ENCODE measurements around the gene MMP24OS.

Gene MMP24OS

GRCh38 chr20:35237486-35237885, 40.4 kb downstream of the MMP24OS start:
- Histone ChIP-seq H3K36me3 (ENCODE audit: control insufficient read depth, insufficient read depth, low read length) (peaks cover 8% of the 10 kb centered on the region), H3K4me3 (ENCODE audit: insufficient read depth, low read depth, low read length, poor library complexity, severe bottlenecking) (no peak overlapping the region), H3K27ac (ENCODE audit: insufficient read depth, low read length, poor library complexity, severe bottlenecking) (no peak overlapping the region), H3K27me3 (replicated peaks; ENCODE audit: control insufficient read depth, insufficient read depth, low read length, poor library complexity, severe bottlenecking) (no peaks in the 10 kb centered on the region), H3K4me1 (ENCODE audit: control insufficient read depth, insufficient read depth, low read length, poor library complexity, severe bottlenecking) (no peaks in the 10 kb centered on the region), H3K9me3 (ENCODE audit: control insufficient read depth, low read length) (no peaks in the 10 kb centered on the region)
- no peak for DNase-seq

- no peaks in the 10 kb centered on the region for H3K4me1 ChIP-seq (ENCODE audit: control insufficient read depth, insufficient read depth, low read length, poor library complexity, severe bottlenecking)
- DNase-seq: no peak
- no peak overlapping the region for H3K4me3 ChIP-seq (ENCODE audit: insufficient read depth, low read depth, low read length, poor library complexity, severe bottlenecking)
- H3K27ac ChIP-seq (ENCODE audit: insufficient read depth, low read length, poor library complexity, severe bottlenecking): no peak overlapping the region
- H3K27me3 ChIP-seq (replicated peaks; ENCODE audit: control insufficient read depth, insufficient read depth, low read length, poor library complexity, severe bottlenecking): no peaks in the 10 kb centered on the region
- no peaks in the 10 kb centered on the region for H3K9me3 ChIP-seq (ENCODE audit: control insufficient read depth, low read length)
- H3K36me3 ChIP-seq (ENCODE audit: control insufficient read depth, insufficient read depth, low read length): peaks cover 8% of the 10 kb centered on the region
Observed at GRCh38 chr20:35235881-35236280, 42.0 kb downstream of the MMP24OS start.

GRCh38 chr20:35232575-35232974, 45.3 kb downstream of the MMP24OS start:
- H3K27me3 ChIP-seq (replicated peaks; ENCODE audit: control insufficient read depth, insufficient read depth, low read length, poor library complexity, severe bottlenecking): no peaks in the 10 kb centered on the region
- no peaks in the 10 kb centered on the region for H3K9me3 ChIP-seq (ENCODE audit: control insufficient read depth, low read length)
- no peak overlapping the region for H3K4me3 ChIP-seq (ENCODE audit: insufficient read depth, low read depth, low read length, poor library complexity, severe bottlenecking)
- peaks cover 8% of the 10 kb centered on the region for H3K36me3 ChIP-seq (ENCODE audit: control insufficient read depth, insufficient read depth, low read length)
- H3K27ac ChIP-seq (ENCODE audit: insufficient read depth, low read length, poor library complexity, severe bottlenecking): no peak overlapping the region
- H3K4me1 ChIP-seq (ENCODE audit: control insufficient read depth, insufficient read depth, low read length, poor library complexity, severe bottlenecking): no peaks in the 10 kb centered on the region
- no peak for DNase-seq

- Histone ChIP-seq H3K9me3 (ENCODE audit: control insufficient read depth, low read length) (no peaks in the 10 kb centered on the region), H3K36me3 (ENCODE audit: control insufficient read depth, insufficient read depth, low read length) (no peaks in the 10 kb centered on the region), H3K27me3 (replicated peaks; ENCODE audit: control insufficient read depth, insufficient read depth, low read length, poor library complexity, severe bottlenecking) (peaks cover 3% of the 10 kb centered on the region), H3K4me3 (ENCODE audit: insufficient read depth, low read depth, low read length, poor library complexity, severe bottlenecking) (no peak overlapping the region), H3K4me1 (ENCODE audit: control insufficient read depth, insufficient read depth, low read length, poor library complexity, severe bottlenecking) (no peaks in the 10 kb centered on the region), H3K27ac (ENCODE audit: insufficient read depth, low read length, poor library complexity, severe bottlenecking) (no peak overlapping the region)
- peak in 1 of 3 donors; percentile 5 for DNase-seq
Observed at GRCh38 chr20:35226884-35227681, 50.8 kb downstream of the MMP24OS start.
